ENCODE measurements around the gene ALDH1B1. TPM values are rescaled to one million over a fixed set of nuclear protein-coding genes. Genes with fewer than 3 reads are reported as not detected.

The ALDH1B1 gene
- total and polyA plus RNA-seq, 2 donors = 6.7 to 15.0 TPM

- H3K36me3 ChIP-seq (ENCODE audit: control insufficient read depth in 2 of 2, insufficient read depth in 2 of 2, low read length in 1 of 2) = no peaks in the 10 kb centered on the region
- no peaks in the 10 kb centered on the region for H3K9me3 ChIP-seq (ENCODE audit: control insufficient read depth in 2 of 2, insufficient read depth in 1 of 2, low read length in 1 of 2)
- no peak overlapping the region for H3K27ac ChIP-seq (ENCODE audit: low read depth in 1 of 2, low read length in 1 of 2)
- 98% methylated on average over 2 of the region's 2 CpGs for WGBS
- no peak for DNase-seq (ENCODE audit: low read depth in 6 of 9, low spot score in 9 of 9)
- no peaks in the 10 kb centered on the region for H3K27me3 ChIP-seq (ENCODE audit: control insufficient read depth in 2 of 2, insufficient read depth in 1 of 2, low read length in 1 of 2)
- no peaks in the 10 kb centered on the region for H3K4me1 ChIP-seq (ENCODE audit: control insufficient read depth in 2 of 2, insufficient read depth in 2 of 2, low read length in 2 of 2)
- H3K4me3 ChIP-seq (ENCODE audit: low read length in 2 of 2) = no peak overlapping the region
Measured at GRCh38 chr9:38350529-38350928, 42.0 kb upstream of the ALDH1B1 start.

- Histone ChIP-seq H3K4me1 (ENCODE audit: control insufficient read depth in 2 of 2, insufficient read depth in 2 of 2, low read length in 2 of 2) (no peaks in the 10 kb centered on the region), H3K27me3 (ENCODE audit: control insufficient read depth in 2 of 2, insufficient read depth in 1 of 2, low read length in 1 of 2) (no peaks in the 10 kb centered on the region), H3K9me3 (ENCODE audit: control insufficient read depth in 2 of 2, insufficient read depth in 1 of 2, low read length in 1 of 2) (no peaks in the 10 kb centered on the region), H3K4me3 (ENCODE audit: low read length in 2 of 2) (no peak overlapping the region), H3K36me3 (ENCODE audit: control insufficient read depth in 2 of 2, insufficient read depth in 2 of 2, low read length in 1 of 2) (no peaks in the 10 kb centered on the region), H3K27ac (ENCODE audit: low read depth in 1 of 2, low read length in 1 of 2) (no peak overlapping the region)
- 97% methylated on average over 12 of the region's 12 CpGs for WGBS
- no peak for DNase-seq (ENCODE audit: low read depth in 6 of 9, low spot score in 9 of 9)
Measured at GRCh38 chr9:38352530-38353328, 39.8 kb upstream of the ALDH1B1 start.

- Histone ChIP-seq H3K27me3 (ENCODE audit: control insufficient read depth in 2 of 2, insufficient read depth in 1 of 2, low read length in 1 of 2) (no peaks in the 10 kb centered on the region), H3K36me3 (ENCODE audit: control insufficient read depth in 2 of 2, insufficient read depth in 2 of 2, low read length in 1 of 2) (no peaks in the 10 kb centered on the region), H3K27ac (ENCODE audit: low read depth in 1 of 2, low read length in 1 of 2) (no peak overlapping the region), H3K4me3 (ENCODE audit: low read length in 2 of 2) (no peak overlapping the region), H3K4me1 (ENCODE audit: control insufficient read depth in 2 of 2, insufficient read depth in 2 of 2, low read length in 2 of 2) (no peaks in the 10 kb centered on the region), H3K9me3 (ENCODE audit: control insufficient read depth in 2 of 2, insufficient read depth in 1 of 2, low read length in 1 of 2) (no peaks in the 10 kb centered on the region)
- no peak for DNase-seq (ENCODE audit: low read depth in 6 of 9, low spot score in 9 of 9)
- 80% methylated on average over 3 of the region's 3 CpGs for WGBS
Measured at GRCh38 chr9:38355115-38355514, 37.4 kb upstream of the ALDH1B1 start.

GRCh38 chr9:38355517-38356120 lies 36.9 kb upstream of the ALDH1B1 start:
- WGBS = 99% methylated on average over 3 of the region's 3 CpGs
- Histone ChIP-seq H3K9me3 (ENCODE audit: control insufficient read depth in 2 of 2, insufficient read depth in 1 of 2, low read length in 1 of 2) (no peaks in the 10 kb centered on the region), H3K4me3 (ENCODE audit: low read length in 2 of 2) (no peak overlapping the region), H3K27me3 (ENCODE audit: control insufficient read depth in 2 of 2, insufficient read depth in 1 of 2, low read length in 1 of 2) (no peaks in the 10 kb centered on the region), H3K27ac (ENCODE audit: low read depth in 1 of 2, low read length in 1 of 2) (no peak overlapping the region), H3K36me3 (ENCODE audit: control insufficient read depth in 2 of 2, insufficient read depth in 2 of 2, low read length in 1 of 2) (no peaks in the 10 kb centered on the region), H3K4me1 (ENCODE audit: control insufficient read depth in 2 of 2, insufficient read depth in 2 of 2, low read length in 2 of 2) (no peaks in the 10 kb centered on the region)
- no peak for DNase-seq (ENCODE audit: low read depth in 6 of 9, low spot score in 9 of 9)

GRCh38 chr9:38356851-38357250 lies 35.7 kb upstream of the ALDH1B1 start:
- no peak for DNase-seq (ENCODE audit: low read depth in 6 of 9, low spot score in 9 of 9)
- 88% methylated on average over 5 of the region's 5 CpGs for WGBS
- H3K36me3 ChIP-seq (ENCODE audit: control insufficient read depth in 2 of 2, insufficient read depth in 2 of 2, low read length in 1 of 2) = no peaks in the 10 kb centered on the region
- H3K4me1 ChIP-seq (ENCODE audit: control insufficient read depth in 2 of 2, insufficient read depth in 2 of 2, low read length in 2 of 2) = no peaks in the 10 kb centered on the region
- no peak overlapping the region for H3K4me3 ChIP-seq (ENCODE audit: low read length in 2 of 2)
- H3K9me3 ChIP-seq (ENCODE audit: control insufficient read depth in 2 of 2, insufficient read depth in 1 of 2, low read length in 1 of 2) = no peaks in the 10 kb centered on the region
- H3K27me3 ChIP-seq (ENCODE audit: control insufficient read depth in 2 of 2, insufficient read depth in 1 of 2, low read length in 1 of 2) = no peaks in the 10 kb centered on the region
- H3K27ac ChIP-seq (ENCODE audit: low read depth in 1 of 2, low read length in 1 of 2) = no peak overlapping the region

GRCh38 chr9:38357350-38358114 lies 35.0 kb upstream of the ALDH1B1 start:
- H3K4me3 ChIP-seq (ENCODE audit: low read length in 2 of 2) = no peak overlapping the region
- H3K4me1 ChIP-seq (ENCODE audit: control insufficient read depth in 2 of 2, insufficient read depth in 2 of 2, low read length in 2 of 2) = no peaks in the 10 kb centered on the region
- DNase-seq (ENCODE audit: low read depth in 6 of 9, low spot score in 9 of 9) = no peak
- H3K9me3 ChIP-seq (ENCODE audit: control insufficient read depth in 2 of 2, insufficient read depth in 1 of 2, low read length in 1 of 2) = no peaks in the 10 kb centered on the region
- no peaks in the 10 kb centered on the region for H3K36me3 ChIP-seq (ENCODE audit: control insufficient read depth in 2 of 2, insufficient read depth in 2 of 2, low read length in 1 of 2)
- H3K27ac ChIP-seq (ENCODE audit: low read depth in 1 of 2, low read length in 1 of 2) = no peak overlapping the region
- no peaks in the 10 kb centered on the region for H3K27me3 ChIP-seq (ENCODE audit: control insufficient read depth in 2 of 2, insufficient read depth in 1 of 2, low read length in 1 of 2)
- WGBS = 78% methylated on average over 5 of the region's 5 CpGs

GRCh38 chr9:38358390-38359296 lies 33.9 kb upstream of the ALDH1B1 start:
- no peaks in the 10 kb centered on the region for H3K36me3 ChIP-seq (ENCODE audit: control insufficient read depth in 2 of 2, insufficient read depth in 2 of 2, low read length in 1 of 2)
- no peak for DNase-seq (ENCODE audit: low read depth in 6 of 9, low spot score in 9 of 9)
- H3K9me3 ChIP-seq (ENCODE audit: control insufficient read depth in 2 of 2, insufficient read depth in 1 of 2, low read length in 1 of 2) = no peaks in the 10 kb centered on the region
- 82% methylated on average over 9 of the region's 9 CpGs for WGBS
- no peak overlapping the region for H3K27ac ChIP-seq (ENCODE audit: low read depth in 1 of 2, low read length in 1 of 2)
- no peaks in the 10 kb centered on the region for H3K27me3 ChIP-seq (ENCODE audit: control insufficient read depth in 2 of 2, insufficient read depth in 1 of 2, low read length in 1 of 2)
- H3K4me3 ChIP-seq (ENCODE audit: low read length in 2 of 2) = no peak overlapping the region
- H3K4me1 ChIP-seq (ENCODE audit: control insufficient read depth in 2 of 2, insufficient read depth in 2 of 2, low read length in 2 of 2) = no peaks in the 10 kb centered on the region

GRCh38 chr9:38359297-38359653 lies 33.2 kb upstream of the ALDH1B1 start:
- 88% methylated on average over 6 of the region's 6 CpGs for WGBS
- no peaks in the 10 kb centered on the region for H3K4me1 ChIP-seq (ENCODE audit: control insufficient read depth in 2 of 2, insufficient read depth in 2 of 2, low read length in 2 of 2)
- H3K4me3 ChIP-seq (ENCODE audit: low read length in 2 of 2) = no peak overlapping the region

More at GRCh38 chr9:38359297-38359653, 33.2 kb upstream of the ALDH1B1 start:
- H3K27ac ChIP-seq (ENCODE audit: low read depth in 1 of 2, low read length in 1 of 2) = no peak overlapping the region
- no peaks in the 10 kb centered on the region for H3K9me3 ChIP-seq (ENCODE audit: control insufficient read depth in 2 of 2, insufficient read depth in 1 of 2, low read length in 1 of 2)
- H3K27me3 ChIP-seq (ENCODE audit: control insufficient read depth in 2 of 2, insufficient read depth in 1 of 2, low read length in 1 of 2) = no peaks in the 10 kb centered on the region
- no peak for DNase-seq (ENCODE audit: low read depth in 6 of 9, low spot score in 9 of 9)
- no peaks in the 10 kb centered on the region for H3K36me3 ChIP-seq (ENCODE audit: control insufficient read depth in 2 of 2, insufficient read depth in 2 of 2, low read length in 1 of 2)
